ENCODE results near the gene PI4K2B.
"Not testable (repeated sequence)": the region's sequence is repeated elsewhere in the genome, so short reads cannot be mapped to it uniquely, and the experiment has no call there.

- TF ChIP-seq EZH2phosphoT487, CTCF (IDR thresholded peaks at IDR 0.05; ENCODE audit: low read length): not testable (repeated sequence)
These were observed 2.2 kb downstream of the PI4K2B start for GRCh38 chr4:25236030-25236429.

All from MM.1S (cell line).